Neural cell (in vitro differentiated cells): ENCODE data around the gene ARHGAP24.

ENCODE experiments used
- CTCF ChIP-seq: fragments of 450-650 bp; IDR thresholded peaks from 2 replicates; pipeline ENCODE4 v1.5.1; 2014; ENCODE audit warnings: antibody characterized with exemption, mild to moderate bottlenecking, moderate library complexity; ENCODE audit not compliant: poor library complexity, severe bottlenecking
- EP300 ChIP-seq: fragments of 450-650 bp; conservative IDR thresholded peaks from 2 replicates; pipeline ENCODE4 v1.6.1; 2014; ENCODE audit warnings: antibody characterized with exemption, mild to moderate bottlenecking, moderate library complexity; ENCODE audit not compliant: poor library complexity, severe bottlenecking
- EZH2 ChIP-seq: fragments of 200-600, 300-800 bp; shearing (Covaris generic), sonication (generic); IDR thresholded peaks from 2 replicates; pipeline ENCODE4 v1.6.1; 2014; ENCODE audit warnings: antibody characterized with exemption, low read length, borderline replicate concordance, mild to moderate bottlenecking; ENCODE audit not compliant: insufficient read depth, poor library complexity, severe bottlenecking
- MXI1 ChIP-seq: fragments of 450-650 bp; conservative IDR thresholded peaks from 2 replicates; pipeline ENCODE4 v1.6.1; 2014; ENCODE audit warnings: antibody characterized with exemption, mild to moderate bottlenecking; ENCODE audit not compliant: poor library complexity, severe bottlenecking
- POLR2AphosphoS5 ChIP-seq: IDR thresholded peaks from 2 replicates; pipeline ENCODE4 v1.6.1; 2012
- RAD21 ChIP-seq: fragments of 450-650 bp; conservative IDR thresholded peaks from 2 replicates; pipeline ENCODE4 v1.6.1; 2014; ENCODE audit warnings: antibody characterized with exemption, mild to moderate bottlenecking, moderate library complexity
- SMC3 ChIP-seq: fragments of 450-650 bp; conservative IDR thresholded peaks from 2 replicates; pipeline ENCODE4 v1.6.1; 2014; ENCODE audit warnings: antibody characterized with exemption, mild to moderate bottlenecking, moderate library complexity; ENCODE audit not compliant: poor library complexity
- TAF1 ChIP-seq: IDR thresholded peaks from 2 replicates; pipeline ENCODE4 v1.6.1; 2012; ENCODE audit warnings: low read depth

- TF ChIP-seq CTCF: no peak
- no peak for TF ChIP-seq EZH2
- TF ChIP-seq POLR2AphosphoS5: no peak
- no peak for TF ChIP-seq MXI1
- no peak for TF ChIP-seq EP300
- no peak for TF ChIP-seq SMC3
- no peak for TF ChIP-seq TAF1
- no peak for TF ChIP-seq RAD21
Observed at GRCh38 chr4:85595098-85595775, 120.3 kb downstream of the ARHGAP24 start.
